Calu3 (cell line): ENCODE data around the gene DPYD. TPM values are rescaled to one million over a fixed set of nuclear protein-coding genes. Genes with fewer than 3 reads are reported as not detected.

Experiments used
- BruUV-seq: library from RNA; stranded (reverse); fragments of 400-500 nt; replicated peaks from 2 replicates; lab custom pipeline; 2021; lab: Mats Ljungman, UMichigan
- CTCF ChIA-PET: fragments of 300-600 bp; sonication (Branson Sonifier 250); formaldehyde crosslinking; loops from one replicate; lab custom pipeline; 2022; ENCODE audit warnings: antibody characterized with exemption; lab: Charles Lee
- DNase-seq: peaks from one replicate; pipeline ENCODE4 v3.0.0; 2022
- H3K27ac Mint-ChIP-seq: one replicate; pipeline ENCODE4 v1.8.0; 2022; ENCODE audit warnings: mixed read lengths; ENCODE audit not compliant: unreplicated experiment
- H3K27me3 Mint-ChIP-seq: one replicate; pipeline ENCODE4 v1.8.0; 2022; ENCODE audit warnings: mixed read lengths; ENCODE audit not compliant: unreplicated experiment
- H3K36me3 Mint-ChIP-seq: one replicate; pipeline ENCODE4 v1.8.0; 2022; ENCODE audit warnings: mild to moderate bottlenecking, moderate library complexity, mixed read lengths; ENCODE audit not compliant: insufficient read depth, unreplicated experiment
- H3K4me1 Mint-ChIP-seq: one replicate; pipeline ENCODE4 v1.8.0; 2022; ENCODE audit warnings: mild to moderate bottlenecking, low read depth, mixed read lengths; ENCODE audit not compliant: unreplicated experiment
- H3K4me3 Mint-ChIP-seq: one replicate; pipeline ENCODE4 v1.8.0; 2022; ENCODE audit warnings: mild to moderate bottlenecking, low read depth, moderate library complexity, mixed read lengths; ENCODE audit not compliant: unreplicated experiment
- H3K9me3 Mint-ChIP-seq: one replicate; pipeline ENCODE4 v1.8.0; 2022; ENCODE audit warnings: low read depth, mixed read lengths; ENCODE audit not compliant: unreplicated experiment
- intact Hi-C: fragments of 100-400 bp; cut with micrococcal nuclease; formaldehyde crosslinking; loops from one replicate; pipeline ENCODE4 v1.10.0; 2022; ENCODE audit not compliant: unreplicated experiment
- total RNA-seq: library from RNA; stranded (reverse); gene quantifications from 2 replicates; pipeline ENCODE4 v1.2.3, GENCODE V29; 2022
- TF ChIP-seq, protein P1 (sequence below): fragments of 200-600 bp; IDR thresholded peaks from one replicate; pipeline ENCODE4 v1.8.0; 2022; ENCODE audit warnings: antibody characterized with exemption; ENCODE audit not compliant: unreplicated experiment

The DPYD gene
- total RNA-seq, 1 experiment from 2014 or later = 15.6 TPM

DNA sequence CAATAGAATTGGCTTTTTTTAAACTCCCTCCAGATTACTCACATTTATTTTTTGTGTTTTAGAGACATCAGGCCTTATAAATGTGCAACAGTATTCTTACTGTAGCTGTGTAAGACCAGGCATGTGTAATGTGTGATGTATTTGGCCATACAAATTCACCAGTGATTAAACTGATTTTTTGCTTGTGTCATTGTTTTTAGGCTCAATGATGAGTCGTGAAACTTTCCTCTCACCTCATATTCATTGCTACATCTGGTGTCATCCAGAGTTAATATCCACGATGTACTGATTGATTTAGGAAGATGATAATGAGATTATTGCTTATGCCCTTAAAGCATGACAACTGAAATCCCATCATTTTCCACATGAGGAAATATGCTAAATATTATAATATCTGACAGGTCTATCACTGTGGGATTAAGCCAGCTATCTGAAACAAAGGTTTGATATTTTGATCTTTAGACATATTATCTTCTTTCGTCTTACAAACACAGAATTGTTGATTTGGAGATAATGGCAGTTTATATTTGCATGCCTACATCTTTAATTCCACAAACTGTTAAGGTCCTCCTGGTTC, 711.4 kb downstream of the DPYD start:
- no peak overlapping the region for H3K27ac Mint-ChIP-seq
- no peaks in the 10 kb centered on the region for H3K36me3 Mint-ChIP-seq
- no TSS peak for BruUV-seq
- DNase-seq = no peak
- intact Hi-C loops = no loop called here
- H3K4me3 Mint-ChIP-seq = no peak overlapping the region
- no peaks in the 10 kb centered on the region for H3K9me3 Mint-ChIP-seq
- no peaks in the 10 kb centered on the region for H3K4me1 Mint-ChIP-seq
- no peaks in the 10 kb centered on the region for H3K27me3 Mint-ChIP-seq
- CTCF ChIA-PET = no interaction called here
- TF ChIP-seq, protein P1, sequence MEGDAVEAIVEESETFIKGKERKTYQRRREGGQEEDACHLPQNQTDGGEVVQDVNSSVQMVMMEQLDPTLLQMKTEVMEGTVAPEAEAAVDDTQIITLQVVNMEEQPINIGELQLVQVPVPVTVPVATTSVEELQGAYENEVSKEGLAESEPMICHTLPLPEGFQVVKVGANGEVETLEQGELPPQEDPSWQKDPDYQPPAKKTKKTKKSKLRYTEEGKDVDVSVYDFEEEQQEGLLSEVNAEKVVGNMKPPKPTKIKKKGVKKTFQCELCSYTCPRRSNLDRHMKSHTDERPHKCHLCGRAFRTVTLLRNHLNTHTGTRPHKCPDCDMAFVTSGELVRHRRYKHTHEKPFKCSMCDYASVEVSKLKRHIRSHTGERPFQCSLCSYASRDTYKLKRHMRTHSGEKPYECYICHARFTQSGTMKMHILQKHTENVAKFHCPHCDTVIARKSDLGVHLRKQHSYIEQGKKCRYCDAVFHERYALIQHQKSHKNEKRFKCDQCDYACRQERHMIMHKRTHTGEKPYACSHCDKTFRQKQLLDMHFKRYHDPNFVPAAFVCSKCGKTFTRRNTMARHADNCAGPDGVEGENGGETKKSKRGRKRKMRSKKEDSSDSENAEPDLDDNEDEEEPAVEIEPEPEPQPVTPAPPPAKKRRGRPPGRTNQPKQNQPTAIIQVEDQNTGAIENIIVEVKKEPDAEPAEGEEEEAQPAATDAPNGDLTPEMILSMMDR = no peak

DNA sequence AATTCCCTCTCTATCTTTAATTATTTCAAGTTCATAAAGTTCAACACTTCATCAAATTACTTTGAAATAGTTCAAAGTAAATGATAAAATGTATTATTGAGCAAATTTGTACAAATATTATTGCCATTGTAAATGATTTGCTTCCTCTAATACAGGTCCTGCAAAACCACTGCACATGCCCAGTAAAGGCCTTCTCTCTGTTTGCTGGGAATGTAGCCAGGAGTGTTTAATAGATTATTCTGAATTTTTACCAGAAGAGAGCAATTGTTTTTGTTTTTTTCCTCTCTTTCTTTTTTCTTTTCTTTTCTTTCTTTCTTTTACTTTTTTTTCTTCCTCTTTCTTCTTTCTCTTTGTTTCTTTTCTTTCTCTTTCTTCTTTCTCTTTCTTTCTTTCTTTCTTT, 713.0 kb downstream of the DPYD start:
- no peak for DNase-seq
- no peak overlapping the region for H3K4me3 Mint-ChIP-seq
- no peaks in the 10 kb centered on the region for H3K9me3 Mint-ChIP-seq
- CTCF ChIA-PET = no interaction called here
- TF ChIP-seq, protein P1 = no peak
- no peaks in the 10 kb centered on the region for H3K36me3 Mint-ChIP-seq
- no peaks in the 10 kb centered on the region for H3K27me3 Mint-ChIP-seq
- no peaks in the 10 kb centered on the region for H3K4me1 Mint-ChIP-seq
- intact Hi-C loops = no loop called here
- no peak overlapping the region for H3K27ac Mint-ChIP-seq
- BruUV-seq = no TSS peak

DNA sequence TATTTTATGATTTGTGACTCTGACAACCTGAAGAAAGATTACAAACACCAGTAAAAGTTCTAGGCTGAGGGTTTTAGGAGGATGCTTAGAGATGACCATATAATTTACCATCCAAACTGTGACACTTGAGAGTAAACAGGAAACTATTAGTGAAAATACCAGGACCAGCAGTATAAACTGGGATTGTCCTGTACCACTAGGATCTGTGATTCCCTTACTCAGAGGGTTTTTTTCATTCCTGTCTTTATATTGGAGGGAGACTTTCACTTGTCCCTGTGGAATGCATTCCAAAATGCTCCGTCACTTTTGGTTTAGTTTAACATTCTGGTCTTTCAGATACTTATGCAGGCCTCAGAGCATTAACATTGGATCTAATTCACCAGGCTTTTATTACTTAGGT, 716.4 kb downstream of the DPYD start:
- no peak for DNase-seq
- no peaks in the 10 kb centered on the region for H3K36me3 Mint-ChIP-seq
- CTCF ChIA-PET = no interaction called here
- BruUV-seq = no TSS peak
- intact Hi-C loops = no loop called here
- H3K4me3 Mint-ChIP-seq = no peak overlapping the region
- H3K27me3 Mint-ChIP-seq = no peaks in the 10 kb centered on the region
- TF ChIP-seq, protein P1 = no peak
- no peak overlapping the region for H3K27ac Mint-ChIP-seq
- no peaks in the 10 kb centered on the region for H3K4me1 Mint-ChIP-seq
- no peaks in the 10 kb centered on the region for H3K9me3 Mint-ChIP-seq

DNA sequence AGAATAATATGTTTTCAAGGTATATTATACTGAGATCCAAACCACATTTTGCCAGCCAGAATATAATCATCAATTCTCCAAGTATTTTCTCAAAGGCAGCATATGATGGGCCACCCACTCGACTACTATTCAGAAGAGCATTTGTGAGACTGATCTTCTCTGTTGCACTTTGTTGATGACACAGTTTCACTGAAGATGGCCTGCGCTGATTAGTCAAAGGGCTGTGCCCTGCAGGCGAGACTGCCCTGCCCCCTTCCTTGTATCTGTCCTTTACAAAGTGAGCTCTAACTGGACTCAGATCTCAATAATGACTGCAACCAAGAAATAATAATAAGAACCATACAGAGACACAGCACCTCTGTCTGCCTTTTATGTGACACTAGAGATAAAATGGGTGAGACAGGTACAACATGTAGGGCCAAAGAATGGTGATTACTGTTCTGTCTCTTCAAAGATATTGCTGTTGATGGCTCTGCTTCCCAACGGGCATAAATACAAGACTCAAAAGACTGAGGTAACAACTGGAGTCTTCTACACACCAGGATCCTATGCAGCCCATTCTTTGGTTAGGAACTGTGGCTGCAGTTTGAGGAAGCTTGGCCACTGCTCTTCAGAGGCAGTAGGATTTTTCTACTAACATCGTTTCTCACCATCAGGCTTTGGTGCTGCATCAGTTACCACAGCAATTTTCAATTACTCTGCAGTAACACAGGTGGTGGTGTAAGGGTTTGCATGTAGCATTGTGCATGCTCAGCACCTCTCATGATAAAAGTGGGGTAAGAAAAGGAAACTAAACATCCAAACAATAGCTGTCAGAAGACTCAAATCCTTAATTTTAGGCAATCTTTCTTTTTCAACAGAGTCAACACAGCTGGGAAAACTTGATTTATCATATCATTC, 718.1 kb downstream of the DPYD start:
- Mint-ChIP-seq H3K4me1 (no peaks in the 10 kb centered on the region), H3K27me3 (no peaks in the 10 kb centered on the region), H3K36me3 (no peaks in the 10 kb centered on the region), H3K9me3 (no peaks in the 10 kb centered on the region), H3K27ac (no peak overlapping the region), H3K4me3 (no peak overlapping the region)
- TF ChIP-seq, protein P1 = no peak
- no peak for DNase-seq
- intact Hi-C loops = no loop called here
- CTCF ChIA-PET = interaction anchor here (0.7 kb wide), 1 partner anchor 83 kb away, joined by 4 read pairs; no protein-coding TSS in a partner anchor
- BruUV-seq = no TSS peak
